NB4 (cell line): ENCODE results near the gene TALDO1.

ENCODE experiments used
- CTCF ChIP-seq: IDR thresholded peaks from one replicate; pipeline ENCODE4 v1.5.1; 2012; ENCODE audit warnings: low read depth, low read length
- MAX ChIP-seq: IDR thresholded peaks from 2 replicates; pipeline ENCODE4 v1.6.1; 2011; ENCODE audit warnings: low read depth, low read length
- MYC ChIP-seq: IDR thresholded peaks from 2 replicates; pipeline ENCODE4 v1.6.1; 2011; ENCODE audit warnings: low read depth, low read length
- POLR2A ChIP-seq: IDR thresholded peaks from 2 replicates; pipeline ENCODE4 v1.6.1; 2011; ENCODE audit warnings: mild to moderate bottlenecking; ENCODE audit not compliant: insufficient read length; ENCODE audit errors: extremely low read depth

- no peak for TF ChIP-seq CTCF
- TF ChIP-seq POLR2A: no peak
- TF ChIP-seq MYC: no peak
- TF ChIP-seq MAX: no peak
Measured at GRCh38 chr11:791658-792534, 44.6 kb downstream of the TALDO1 start.
